ENCODE results near the gene KLHL10.
"Not testable (repeated sequence)": the region's sequence is repeated elsewhere in the genome, so short reads cannot be mapped to it uniquely, and the experiment has no call there.

KLHL10 gene

GRCh38 chr17:41813152-41813680 is 24.4 kb upstream of the KLHL10 start:
- DNase-seq (ENCODE audit: low read depth), result no peak

- no peak for DNase-seq (ENCODE audit: low read depth)
Observed at GRCh38 chr17:41813699-41814124, 23.9 kb upstream of the KLHL10 start.

GRCh38 chr17:41814195-41814594 is 23.4 kb upstream of the KLHL10 start:
- DNase-seq (ENCODE audit: low read depth), result no peak

- DNase-seq (ENCODE audit: low read depth), result no peak
Observed at GRCh38 chr17:41816637-41817320, 20.8 kb upstream of the KLHL10 start.

GRCh38 chr17:41818024-41818423 is 19.6 kb upstream of the KLHL10 start:
- DNase-seq (ENCODE audit: low read depth), result no peak

GRCh38 chr17:41821776-41822175 is 15.8 kb upstream of the KLHL10 start:
- no peak for DNase-seq (ENCODE audit: low read depth)

GRCh38 chr17:41822216-41823140 is 15.1 kb upstream of the KLHL10 start:
- DNase-seq (ENCODE audit: low read depth), result no peak

GRCh38 chr17:41823141-41823524 is 14.5 kb upstream of the KLHL10 start:
- DNase-seq (ENCODE audit: low read depth), result no peak

- no peak for DNase-seq (ENCODE audit: low read depth)
Observed at GRCh38 chr17:41823580-41823979, 14.0 kb upstream of the KLHL10 start.

GRCh38 chr17:41824086-41824485 is 13.5 kb upstream of the KLHL10 start:
- no peak for DNase-seq (ENCODE audit: low read depth)

- DNase-seq (ENCODE audit: low read depth), result no peak
Observed at GRCh38 chr17:41825175-41825845, 12.3 kb upstream of the KLHL10 start.

GRCh38 chr17:41829961-41830360 is 7.7 kb upstream of the KLHL10 start:
- not testable (repeated sequence) for DNase-seq (ENCODE audit: low read depth)

- no peak for DNase-seq (ENCODE audit: low read depth)
Observed at GRCh38 chr17:41835214-41835799, 2.3 kb upstream of the KLHL10 start.

GRCh38 chr17:41835800-41836549 is 1.6 kb upstream of the KLHL10 start, which contains the start of gene NT5C3B:
TSS of gene NT5C3B (minus strand) at chr17:41836232. CDS start at chr17:41836193, 39 bp downstream.
- peak; percentile 40 for DNase-seq (ENCODE audit: low read depth)

- no peak for DNase-seq (ENCODE audit: low read depth)
Observed at GRCh38 chr17:41836550-41837196, 952 bp upstream of the KLHL10 start.

- DNase-seq (ENCODE audit: low read depth), result not testable (repeated sequence)
Observed at GRCh38 chr17:41839448-41839847, 1.8 kb downstream of the KLHL10 start.

- not testable (repeated sequence) for DNase-seq (ENCODE audit: low read depth)
Observed at GRCh38 chr17:41840781-41841180, 3.2 kb downstream of the KLHL10 start.

- no peak for DNase-seq (ENCODE audit: low read depth)
Observed at GRCh38 chr17:41844971-41845370, 7.3 kb downstream of the KLHL10 start.

GRCh38 chr17:41848788-41849187 is 11.2 kb downstream of the KLHL10 start:
- DNase-seq (ENCODE audit: low read depth), result no peak

GRCh38 chr17:41849251-41849990 is 11.8 kb downstream of the KLHL10 start:
- DNase-seq (ENCODE audit: low read depth), result no peak
